K562 (cell line): ENCODE data around the gene ANKRD11. TPM values are rescaled to one million over a fixed set of nuclear protein-coding genes. Genes with fewer than 3 reads are reported as not detected.
A peak's percentile ranks its signal among the peaks of the same experiment; 100 is the strongest.

ENCODE experiments used
- ATAC-seq: fragments of 200-7000 bp; cut with Tn5 transposase; 3 replicates; pipeline ENCODE4 v1.9.1; 2020; ENCODE audit warnings: moderate library complexity
- BruUV-seq: library from RNA; stranded (reverse); fragments of 400-500 nt; replicated peaks from 2 replicates; lab custom pipeline; 2021; lab: Mats Ljungman, UMichigan
- CTCF ChIA-PET: fragments of 300-600 bp; formaldehyde crosslinking; extraction: SDS; loops from one replicate; lab custom pipeline; 2021; ENCODE audit warnings: low intra/inter-chr PET ratio; lab: Yijun Ruan, JAX
- POLR2A ChIA-PET: fragments of 300-600, 350-650 bp; sonication (Branson Sonifier 250); formaldehyde crosslinking; extraction: SDS; loops from one replicate; lab custom pipeline; 2021; ENCODE audit warnings: antibody characterized with exemption, inconsistent platforms; lab: Yijun Ruan, JAX
- DNase-seq, 4 experiments: peaks; one replicate each; pipeline versions ENCODE4 v3.0.0 to v3.0.0-alpha.2; 2011 to 2018; ENCODE audit warnings: low spot score in 3 of 4, mixed read lengths in 3 of 4; ENCODE audit errors: extremely low read depth in 1 of 4
- FAIRE-seq: peaks from 2 replicates; lab custom pipeline; 2011; peaks lifted over from hg19 to GRCh38; lab: Jason Lieb, UNC
- H2AFZ ChIP-seq: 2 replicates; pipeline ENCODE4 v1.6.0; 2011; ENCODE audit warnings: low read depth, low read length, control low read depth, inconsistent platforms
- H3K27ac ChIP-seq: fragments of 200-600 bp; 3 replicates; pipeline ENCODE4 v1.8.0; 2011; ENCODE audit warnings: low read depth, mild to moderate bottlenecking, control low read depth, inconsistent platforms, low read length, moderate library complexity, mixed read lengths; ENCODE audit errors: extremely low read depth
- H3K27me3 ChIP-seq, 2 experiments: fragments of 300-600 bp in 1 of 2; 2 replicates in 1 of 2; 3 replicates in 1 of 2; pipeline versions ENCODE4 v1.6.0 to v1.8.0; 2011; ENCODE audit warnings: inconsistent platforms in 2 of 2, low read length in 2 of 2, mild to moderate bottlenecking in 1 of 2, mixed read lengths in 1 of 2, moderate library complexity in 1 of 2; ENCODE audit not compliant: control insufficient read depth in 2 of 2, insufficient read depth in 2 of 2
- H3K36me3 ChIP-seq: fragments of 300-600 bp; 3 replicates; pipeline ENCODE4 v1.8.0; 2011; ENCODE audit warnings: mild to moderate bottlenecking, low read length, inconsistent platforms; ENCODE audit not compliant: control insufficient read depth, insufficient read depth
- H3K4me1 ChIP-seq, 2 experiments: fragments of 200-600 bp in 1 of 2; replicated peaks in 1 of 2; 2 replicates in 1 of 2; 3 replicates in 1 of 2; pipeline versions ENCODE4 v1.5.1 to v1.8.0; 2011; ENCODE audit warnings: inconsistent platforms in 2 of 2, low read length in 2 of 2, mild to moderate bottlenecking in 1 of 2, mixed read lengths in 1 of 2, moderate library complexity in 1 of 2; ENCODE audit not compliant: control insufficient read depth in 2 of 2, insufficient read depth in 2 of 2
- H3K4me2 ChIP-seq: 2 replicates; pipeline ENCODE4 v1.6.1; 2011; ENCODE audit warnings: low read length, control low read depth, inconsistent platforms, mixed read lengths; ENCODE audit not compliant: insufficient read depth
- H3K4me3 ChIP-seq: fragments of 200-600 bp; sonication (generic), shearing (Covaris generic); 2 replicates; pipeline ENCODE4 v1.5.1; 2016; ENCODE audit warnings: control low read depth, inconsistent platforms
- H3K79me2 ChIP-seq: fragments of 200-600 bp; 3 replicates; pipeline ENCODE4 v1.8.0; 2011; ENCODE audit warnings: low read length, inconsistent platforms; ENCODE audit not compliant: control insufficient read depth, insufficient read depth
- H3K9ac ChIP-seq, 2 experiments: 2 replicates each; pipeline versions ENCODE4 v1.6.0 to v1.6.1; 2011; ENCODE audit warnings: low read depth in 2 of 2, low read length in 2 of 2, control low read depth in 1 of 2, inconsistent platforms in 1 of 2, mild to moderate bottlenecking in 1 of 2, mixed read lengths in 1 of 2; ENCODE audit not compliant: insufficient read depth in 1 of 2
- H3K9me1 ChIP-seq: one replicate; pipeline ENCODE4 v1.6.0; 2011; ENCODE audit warnings: inconsistent platforms, mild to moderate bottlenecking, low read length, moderate library complexity; ENCODE audit not compliant: control insufficient read depth, insufficient read depth
- H3K9me3 ChIP-seq: replicated peaks from 2 replicates; pipeline ENCODE4 v1.5.1; 2011; ENCODE audit warnings: low read depth, low read length, inconsistent platforms; ENCODE audit not compliant: control insufficient read depth, insufficient read depth
- H4K20me1 ChIP-seq: replicated peaks from 2 replicates; pipeline ENCODE4 v1.6.1; 2011; ENCODE audit warnings: low read length, inconsistent platforms, mixed read lengths; ENCODE audit not compliant: control insufficient read depth, insufficient read depth
- CBX2 ChIP-seq: fragments of 200-600 bp; sonication (generic); IDR thresholded peaks from one replicate; pipeline ENCODE4 v1.6.1; 2012; ENCODE audit warnings: mild to moderate bottlenecking, low read length, inconsistent platforms; ENCODE audit not compliant: insufficient read depth, poor library complexity, severe bottlenecking
- MAFF ChIP-seq: IDR thresholded peaks from 2 replicates; pipeline ENCODE4 v1.6.1; 2012; ENCODE audit warnings: low read length, improper control_type of control experiment
- MTF1 ChIP-seq: fragments of 250-450 bp; sonication (Bioruptor Pico); IDR thresholded peaks from 2 replicates; pipeline ENCODE4 v1.9.0; 2021; ENCODE audit warnings: moderate library complexity, mild to moderate bottlenecking, inconsistent platforms, borderline replicate concordance
- POLR2G ChIP-seq: fragments of 200-400 bp; formaldehyde crosslinking; IDR thresholded peaks from 2 replicates; pipeline ENCODE4 v1.6.1; 2017; ENCODE audit warnings: low read depth, mild to moderate bottlenecking, antibody characterized with exemption, low read length, moderate library complexity
- RBM22 ChIP-seq: fragments of 200-400 bp; formaldehyde crosslinking; IDR thresholded peaks from 2 replicates; pipeline ENCODE4 v1.6.1; 2018; ENCODE audit warnings: low read length, low read depth; ENCODE audit not compliant: poor library complexity, severe bottlenecking
- SREBF1 ChIP-seq: fragments of 150-350 bp; IDR thresholded peaks from 2 replicates; pipeline ENCODE4 v1.6.1; 2014; ENCODE audit warnings: antibody characterized with exemption, low read depth, low read length, borderline replicate concordance
- TCF15 ChIP-seq: fragments of 250-450 bp; sonication (Bioruptor Pico); IDR thresholded peaks from 2 replicates; pipeline ENCODE4 v1.8.0; 2022; ENCODE audit warnings: moderate library complexity, mild to moderate bottlenecking, inconsistent platforms
- TRIM24 ChIP-seq, 2 experiments: fragments of 450-650 bp; IDR thresholded peaks; 2 replicates each; pipeline ENCODE4 v1.6.1; 2016
- WGBS: fragments of 100-300 bp; shearing (Covaris generic); methylation state at CpG from one replicate; pipeline ENCODE4 v1.1.6; 2016; ENCODE audit warnings: low coverage, mixed read lengths; ENCODE audit not compliant: insufficient coverage; ENCODE audit errors: missing lambda C conversion rate; 5-methylcytosine and 5-hydroxymethylcytosine counted together
- in situ Hi-C: fragments of 300-500 bp; cut with MboI; formaldehyde crosslinking; loops from 4 replicates; pipeline ENCODE4 v1.15.0; 2018; ENCODE audit warnings: inconsistent platforms, mixed read lengths
- intact Hi-C: fragments of 100-400 bp; cut with micrococcal nuclease; formaldehyde crosslinking; loops from 2 replicates; pipeline ENCODE4 v1.14.2; 2022
- polyA plus RNA-seq, 8 experiments: library from polyadenylated mRNA; depleted of rRNA in 4 of 8; stranded (reverse) in 5 of 8; unstranded in 3 of 8; fragments of >200 nt; fragmentation: Nextera tagmentation in 2 of 8; fragmentation: Illumina TruSeq in 1 of 8; extraction: Ambion mirVana in 2 of 8; extraction: Trizol in 1 of 8; gene quantifications; 2 replicates each; pipeline versions ENCODE4 v1.2.1 to v1.2.3, GENCODE V29; 2011 to 2014; ENCODE audit warnings: inconsistent platforms in 1 of 8, missing spikeins in 1 of 8
- total RNA-seq, 7 experiments: library from RNA; depleted of rRNA in 6 of 7; stranded (reverse); fragments of >200 nt in 6 of 7; fragmentation: Illumina TruSeq in 2 of 7; extraction: Trizol in 2 of 7; gene quantifications; 2 replicates each; pipeline versions ENCODE4 v1.2.1 to v1.2.3, GENCODE V29; 2011 to 2021; ENCODE audit warnings: low replicate concordance in 1 of 7

Gene ANKRD11
- total and polyA plus RNA-seq, 9 of the 15 experiments (the other 6 are each of a cell fraction or from before 2014, with no cell fraction given): 4.7 to 126 (median 31.7) TPM

GRCh38 chr16:89279666-89280481 lies 210.5 kb downstream of the ANKRD11 start:
- in situ Hi-C loops (no loop called here), intact Hi-C loops (no loop called here)
- Histone ChIP-seq H3K9ac (no peak overlapping the region), H4K20me1 (no peaks in the 10 kb centered on the region), H3K4me1 (peaks cover 0 to 17% of the 10 kb centered on the region in 2 experiments; a peak in 1 of 5 replicates), H3K36me3 (peaks cover 88% of the 10 kb centered on the region; the same call in 2 of the 3 replicates), H3K27ac (no peak overlapping the region), H3K9me3 (peaks cover 3% of the 10 kb centered on the region; the same call in 1 of the 2 replicates), H3K4me3 (no peak overlapping the region), H3K79me2 (no peaks in the 10 kb centered on the region; the same call in 2 of the 3 replicates), H3K4me2 (no peak overlapping the region), H3K9me1 (peaks cover 3% of the 10 kb centered on the region), H2AFZ (no peak overlapping the region), H3K27me3 (no peaks in the 10 kb centered on the region)
- TF ChIP-seq TCF15 (CRISPR knock-in tag): no peak
- peak; percentile 65 for TF ChIP-seq RBM22
- TF ChIP-seq TRIM24 (IDR thresholded peaks at IDR 0.05): no peak
- TF ChIP-seq SREBF1: no peak
- no peak for TF ChIP-seq MAFF
- TF ChIP-seq POLR2G: peak; percentile 49
- no peak for TF ChIP-seq MTF1 (CRISPR knock-in tag)
- no peak for TF ChIP-seq CBX2
- 94% methylated on average over 24 of the region's 65 CpGs for WGBS
- BruUV-seq: no TSS peak
- ATAC-seq: peak; percentile 4
- ChIA-PET POLR2A (interaction anchor here (1.0 kb wide), 1 partner anchor 15 kb away, joined by 3 read pairs; no protein-coding TSS in a partner anchor), CTCF (no interaction called here)
- FAIRE-seq: no peak
- DNase-seq: no peak
